Endothelial cell of umbilical vein (primary cell): ENCODE data around the gene ARPC1A. TPM values are rescaled to one million over a fixed set of nuclear protein-coding genes. Genes with fewer than 3 reads are reported as not detected.

Source experiments
- BruUV-seq: library from RNA; stranded (reverse); fragments of 400-500 nt; replicated peaks from 2 replicates; lab custom pipeline; 2021; lab: Mats Ljungman, UMichigan
- CTCF ChIA-PET: fragments of 300-600, 350-600 bp; sonication (Branson Sonifier 250); formaldehyde crosslinking; loops from one replicate; lab custom pipeline; 2021; ENCODE audit warnings: antibody characterized with exemption, inconsistent platforms; lab: Charles Lee
- POLR2A ChIA-PET: fragments of 300-600, 350-600 bp; sonication (Branson Sonifier 250); formaldehyde crosslinking; loops from one replicate; lab custom pipeline; 2021; ENCODE audit warnings: antibody characterized with exemption, inconsistent platforms; lab: Charles Lee
- DNase-seq: peaks from one replicate; pipeline ENCODE4 v3.0.0-alpha.2; 2011; ENCODE audit warnings: low read depth, low spot score
- FAIRE-seq: peaks from 2 replicates; lab custom pipeline; 2011; peaks lifted over from hg19 to GRCh38; lab: Jason Lieb, UNC
- H2AFZ ChIP-seq: 2 replicates; pipeline ENCODE4 v1.6.0; 2012; ENCODE audit warnings: low read depth, low read length, control low read depth, inconsistent platforms
- H3K27ac ChIP-seq: 2 replicates; pipeline ENCODE4 v1.5.1; 2011; ENCODE audit warnings: low read depth, mild to moderate bottlenecking, control low read depth, low read length, moderate library complexity; ENCODE audit not compliant: insufficient read depth
- H3K27me3 ChIP-seq, 2 experiments: 2 replicates each; pipeline versions ENCODE4 v1.6.0 to v1.6.1; 2011; ENCODE audit warnings: low read length in 2 of 2, mixed read lengths in 1 of 2; ENCODE audit not compliant: control insufficient read depth in 2 of 2, insufficient read depth in 2 of 2
- H3K36me3 ChIP-seq, 2 experiments: 2 replicates in 1 of 2; 3 replicates in 1 of 2; pipeline ENCODE4 v1.5.1; 2011; ENCODE audit warnings: low read length in 2 of 2, mild to moderate bottlenecking in 1 of 2, moderate library complexity in 1 of 2; ENCODE audit not compliant: control insufficient read depth in 2 of 2, insufficient read depth in 2 of 2; ENCODE audit errors: extremely low read depth in 1 of 2
- H3K4me1 ChIP-seq: 3 replicates; pipeline ENCODE4 v1.5.1; 2011; ENCODE audit warnings: mild to moderate bottlenecking, low read length; ENCODE audit not compliant: control insufficient read depth, insufficient read depth; ENCODE audit errors: extremely low read depth
- H3K4me2 ChIP-seq: 2 replicates; pipeline ENCODE4 v1.6.1; 2011; ENCODE audit warnings: low read length, control low read depth, mixed read lengths; ENCODE audit not compliant: insufficient read depth
- H3K4me3 ChIP-seq, 3 experiments: fragments of 200-600 bp in 1 of 3; sonication (generic), shearing (Covaris generic) in 1 of 3; replicated peaks in 1 of 3; 2 replicates each; pipeline ENCODE4 v1.5.1; 2011 to 2016; ENCODE audit warnings: control low read depth in 3 of 3, low read length in 3 of 3, mild to moderate bottlenecking in 2 of 3, inconsistent platforms in 1 of 3, low read depth in 1 of 3, moderate library complexity in 1 of 3; ENCODE audit not compliant: insufficient read depth in 1 of 3
- H3K79me2 ChIP-seq: 2 replicates; pipeline ENCODE4 v1.6.0; 2012; ENCODE audit warnings: low read length, inconsistent platforms; ENCODE audit not compliant: control insufficient read depth, insufficient read depth
- H3K9ac ChIP-seq: replicated peaks from 2 replicates; pipeline ENCODE3; 2011; ENCODE audit warnings: low read length, control low read depth; ENCODE audit not compliant: insufficient read depth; ENCODE audit errors: extremely low read depth
- H3K9me1 ChIP-seq: replicated peaks from 3 replicates; pipeline ENCODE4 v1.6.0; 2011; ENCODE audit warnings: mild to moderate bottlenecking, low read length; ENCODE audit not compliant: control insufficient read depth, insufficient read depth; ENCODE audit errors: extremely low read depth
- H3K9me3 ChIP-seq: replicated peaks from 2 replicates; pipeline ENCODE4 v1.5.1; 2012; ENCODE audit warnings: low read length, inconsistent platforms; ENCODE audit not compliant: control insufficient read depth, insufficient read depth
- H4K20me1 ChIP-seq: replicated peaks from 2 replicates; pipeline ENCODE3; 2011; ENCODE audit warnings: mild to moderate bottlenecking, low read length; ENCODE audit not compliant: control insufficient read depth, insufficient read depth; ENCODE audit errors: extremely low read depth
- EZH2 ChIP-seq: IDR thresholded peaks from 2 replicates; pipeline ENCODE4 v1.6.1; 2012; ENCODE audit warnings: borderline replicate concordance, low read depth, mild to moderate bottlenecking, moderate library complexity, low read length, inconsistent platforms; ENCODE audit not compliant: severe bottlenecking
- FOS ChIP-seq: IDR thresholded peaks from 2 replicates; pipeline ENCODE4 v1.6.1; 2011; ENCODE audit warnings: mild to moderate bottlenecking, low read length, moderate library complexity, borderline replicate concordance; ENCODE audit not compliant: insufficient read depth
- GATA2 ChIP-seq: IDR thresholded peaks from 2 replicates; pipeline ENCODE4 v1.7.0; 2011; ENCODE audit warnings: low read depth, mild to moderate bottlenecking, moderate library complexity, mixed read lengths, low read length; ENCODE audit not compliant: insufficient read length, insufficient read depth
- JUN ChIP-seq: IDR thresholded peaks from 2 replicates; pipeline ENCODE4 v1.6.1; 2011; ENCODE audit warnings: borderline replicate concordance, low read depth; ENCODE audit not compliant: insufficient read length, insufficient read depth
- MYC ChIP-seq: IDR thresholded peaks from one replicate; pipeline ENCODE4 v1.6.1; 2011; ENCODE audit warnings: mild to moderate bottlenecking, low read depth, low read length
- POLR2A ChIP-seq: IDR thresholded peaks from 2 replicates; pipeline ENCODE4 v1.6.1; 2012; ENCODE audit warnings: low read depth, mild to moderate bottlenecking, control low read depth, low read length
- POLR2AphosphoS5 ChIP-seq: IDR thresholded peaks from 2 replicates; pipeline ENCODE4 v1.6.1; 2012; ENCODE audit warnings: low read depth, mild to moderate bottlenecking, control low read depth, low read length, moderate library complexity; ENCODE audit not compliant: insufficient read depth
- dilution Hi-C: fragments of 300-500 bp; cut with MboI; formaldehyde crosslinking; loops from one replicate; pipeline ENCODE4 v1.15.0; 2019; ENCODE audit warnings: low sequenced_read_pairs; ENCODE audit not compliant: extremely low pct_ligation_motif_present
- intact Hi-C: fragments of 100-400 bp; cut with micrococcal nuclease; formaldehyde crosslinking; loops from one replicate; pipeline ENCODE4 v1.10.0; 2022
- polyA plus RNA-seq, 4 experiments: library from polyadenylated mRNA; depleted of rRNA in 3 of 4; stranded (reverse) in 3 of 4; unstranded in 1 of 4; fragments of >200 nt; gene quantifications; 2 replicates each; pipeline versions ENCODE4 v1.2.1 to v1.2.3, GENCODE V29; 2011 to 2012; ENCODE audit warnings: missing spikeins in 1 of 4
- total RNA-seq: library from RNA; stranded (reverse); gene quantifications from 2 replicates; pipeline ENCODE4 v1.2.3, GENCODE V29; 2021
- TF ChIP-seq, protein P1 (sequence below), 2 donors: IDR thresholded peaks; 1 replicate in 1 of 2; 2 replicates in 1 of 2; pipeline ENCODE4 v1.5.1; 2011; ENCODE audit warnings: low read length in 2 of 2, mild to moderate bottlenecking in 2 of 2, moderate library complexity in 2 of 2, control low read depth in 1 of 2, inconsistent platforms in 1 of 2, low read depth in 1 of 2; ENCODE audit not compliant: insufficient read depth in 1 of 2; ENCODE audit errors: extremely low read depth in 1 of 2
- TF ChIP-seq, protein P2 (sequence below): IDR thresholded peaks from 2 replicates; pipeline ENCODE4 v1.6.1; 2011; ENCODE audit not compliant: insufficient read depth, insufficient read length

Gene ARPC1A
- total and polyA plus RNA-seq, 2 donors (not counting 3 experiments of a cell fraction or from before 2014, with no cell fraction given): 200 to 243 TPM

DNA sequence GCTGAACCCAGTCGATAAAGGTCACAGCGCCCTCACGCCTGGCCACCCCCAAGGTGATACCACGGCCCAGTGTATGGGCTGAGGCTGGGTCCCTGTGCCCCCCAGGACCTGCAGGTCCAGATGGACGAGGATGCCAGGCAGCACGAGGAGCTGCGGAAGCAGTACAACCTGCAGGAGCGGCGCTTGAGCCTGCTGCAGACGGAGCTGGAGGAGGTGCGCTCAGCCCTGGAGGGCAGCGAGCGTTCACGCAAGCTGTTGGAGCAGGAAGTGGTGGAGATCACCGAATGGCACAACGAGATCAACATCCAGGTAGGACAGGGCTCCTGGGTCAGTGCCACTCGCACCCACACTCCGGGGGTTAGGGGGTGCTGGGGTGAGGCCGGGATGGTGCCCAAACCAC is 24.2 kb upstream of the ARPC1A start:
- no peaks in the 10 kb centered on the region for H3K4me1 ChIP-seq
- no TSS peak for BruUV-seq
- no peak for FAIRE-seq
- intact Hi-C loops: no loop called here
- no peak for DNase-seq
- no peaks in the 10 kb centered on the region for H3K79me2 ChIP-seq
- no peak overlapping the region for H3K4me3 ChIP-seq
- H3K9ac ChIP-seq: no peak overlapping the region
- no peaks in the 10 kb centered on the region for H3K9me1 ChIP-seq
- TF ChIP-seq EZH2 (no peak), POLR2A (no peak), JUN (no peak)
- no peaks in the 10 kb centered on the region for H3K9me3 ChIP-seq
- H3K27ac ChIP-seq: no peak overlapping the region
- POLR2A ChIA-PET: no interaction called here
- CTCF ChIA-PET: no interaction called here
- no peak overlapping the region for H2AFZ ChIP-seq
- H3K27me3 ChIP-seq: no peaks in the 10 kb centered on the region
- H3K4me2 ChIP-seq: no peak overlapping the region
- dilution Hi-C loops: no loop called here
- no peaks in the 10 kb centered on the region for H4K20me1 ChIP-seq
- no peaks in the 10 kb centered on the region for H3K36me3 ChIP-seq

DNA sequence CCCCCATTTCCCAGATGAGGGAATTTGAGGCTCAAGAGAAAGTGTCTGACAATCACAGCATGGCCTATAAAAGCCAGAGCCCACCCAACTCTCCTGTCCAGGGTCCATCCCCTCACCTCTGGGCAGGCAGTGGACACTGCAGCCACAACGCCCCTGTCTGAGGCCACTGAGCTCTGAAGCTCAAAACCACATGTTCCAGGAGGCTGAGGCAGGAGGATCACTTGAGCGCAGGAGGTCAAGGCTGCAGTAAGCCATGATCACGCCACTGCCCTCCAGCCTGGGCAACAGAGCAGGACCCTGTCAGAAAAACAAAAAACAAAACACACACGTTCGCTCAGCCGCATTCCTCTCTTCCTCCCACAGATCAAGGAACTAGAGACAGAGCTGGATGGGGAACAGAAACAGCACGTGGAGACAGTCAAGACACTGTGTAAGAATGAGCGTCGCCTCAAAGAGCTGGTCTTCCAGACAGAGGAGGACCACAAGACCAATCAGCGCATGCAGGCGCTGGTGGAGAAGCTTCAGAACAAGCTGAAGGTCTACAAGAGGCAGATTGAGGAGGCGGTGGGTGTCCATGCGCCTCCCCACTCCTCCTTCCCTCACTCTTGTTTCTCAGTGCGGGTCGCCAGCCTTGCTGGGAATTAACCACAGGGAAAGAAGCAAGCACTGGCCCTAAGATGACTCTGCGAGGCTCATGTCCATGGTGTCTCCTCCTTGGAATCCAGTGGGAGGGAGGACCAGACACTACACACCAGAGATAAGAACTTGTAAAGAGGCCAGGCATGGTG is 20.0 kb upstream of the ARPC1A start:
- POLR2A ChIA-PET: no interaction called here
- dilution Hi-C loops: no loop called here
- no TSS peak for BruUV-seq
- H3K79me2 ChIP-seq: no peaks in the 10 kb centered on the region
- no peaks in the 10 kb centered on the region for H3K9me3 ChIP-seq
- H4K20me1 ChIP-seq: no peaks in the 10 kb centered on the region
- H3K36me3 ChIP-seq: no peaks in the 10 kb centered on the region
- no peak overlapping the region for H3K27ac ChIP-seq
- intact Hi-C loops: no loop called here
- no peaks in the 10 kb centered on the region for H3K4me1 ChIP-seq
- H3K9ac ChIP-seq: no peak overlapping the region
- no peak overlapping the region for H3K4me2 ChIP-seq
- TF ChIP-seq POLR2A (no peak), MYC (no peak), GATA2 (no peak), FOS (no peak), POLR2AphosphoS5 (no peak), EZH2 (no peak), JUN (no peak)
- TF ChIP-seq, protein P1, sequence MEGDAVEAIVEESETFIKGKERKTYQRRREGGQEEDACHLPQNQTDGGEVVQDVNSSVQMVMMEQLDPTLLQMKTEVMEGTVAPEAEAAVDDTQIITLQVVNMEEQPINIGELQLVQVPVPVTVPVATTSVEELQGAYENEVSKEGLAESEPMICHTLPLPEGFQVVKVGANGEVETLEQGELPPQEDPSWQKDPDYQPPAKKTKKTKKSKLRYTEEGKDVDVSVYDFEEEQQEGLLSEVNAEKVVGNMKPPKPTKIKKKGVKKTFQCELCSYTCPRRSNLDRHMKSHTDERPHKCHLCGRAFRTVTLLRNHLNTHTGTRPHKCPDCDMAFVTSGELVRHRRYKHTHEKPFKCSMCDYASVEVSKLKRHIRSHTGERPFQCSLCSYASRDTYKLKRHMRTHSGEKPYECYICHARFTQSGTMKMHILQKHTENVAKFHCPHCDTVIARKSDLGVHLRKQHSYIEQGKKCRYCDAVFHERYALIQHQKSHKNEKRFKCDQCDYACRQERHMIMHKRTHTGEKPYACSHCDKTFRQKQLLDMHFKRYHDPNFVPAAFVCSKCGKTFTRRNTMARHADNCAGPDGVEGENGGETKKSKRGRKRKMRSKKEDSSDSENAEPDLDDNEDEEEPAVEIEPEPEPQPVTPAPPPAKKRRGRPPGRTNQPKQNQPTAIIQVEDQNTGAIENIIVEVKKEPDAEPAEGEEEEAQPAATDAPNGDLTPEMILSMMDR (IDR thresholded peaks at IDR 0.05; ENCODE audit: extremely low read depth in 1 of 2, insufficient read depth in 1 of 2, low read depth in 1 of 2, low read length in 2 of 2): no peak
- TF ChIP-seq, protein P2, sequence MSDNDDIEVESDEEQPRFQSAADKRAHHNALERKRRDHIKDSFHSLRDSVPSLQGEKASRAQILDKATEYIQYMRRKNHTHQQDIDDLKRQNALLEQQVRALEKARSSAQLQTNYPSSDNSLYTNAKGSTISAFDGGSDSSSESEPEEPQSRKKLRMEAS: no peak
- FAIRE-seq (no peak), DNase-seq (no peak)
- no peaks in the 10 kb centered on the region for H3K27me3 ChIP-seq
- H3K9me1 ChIP-seq: no peaks in the 10 kb centered on the region
- no peak overlapping the region for H3K4me3 ChIP-seq
- H2AFZ ChIP-seq: no peak overlapping the region
- CTCF ChIA-PET: interaction anchor here (0.7 to 1.7 kb wide), 4 partner anchors 9 to 239 kb away, joined by 3 to 5 read pairs (median 4); no protein-coding TSS in a partner anchor
